NT2/D1 (cell line): ENCODE results near the gene SAMM50.

Source experiments
- DNase-seq: peaks from one replicate; pipeline ENCODE4 v3.0.0-alpha.2; 2011; ENCODE audit warnings: low read depth, low spot score
- H3K27me3 ChIP-seq: 2 replicates; pipeline ENCODE4 v1.6.0; 2011; ENCODE audit warnings: mild to moderate bottlenecking; ENCODE audit not compliant: insufficient read length, insufficient read depth
- H3K36me3 ChIP-seq: 2 replicates; pipeline ENCODE4 v1.6.1; 2011; ENCODE audit warnings: mild to moderate bottlenecking, low read length, mixed read lengths; ENCODE audit not compliant: insufficient read depth, insufficient read length
- H3K4me1 ChIP-seq: 2 replicates; pipeline ENCODE4 v1.5.1; 2011; ENCODE audit not compliant: insufficient read depth, insufficient read length
- H3K4me3 ChIP-seq: 2 replicates; pipeline ENCODE4 v1.5.1; 2011; ENCODE audit warnings: low read depth; ENCODE audit not compliant: insufficient read length
- H3K9ac ChIP-seq: 2 replicates; pipeline ENCODE4 v1.6.0; 2011; ENCODE audit warnings: low read depth; ENCODE audit not compliant: insufficient read length
- H3K9me3 ChIP-seq: 2 replicates; pipeline ENCODE4 v1.5.1; 2011; ENCODE audit warnings: mild to moderate bottlenecking, low read length; ENCODE audit not compliant: insufficient read depth
- SUZ12 ChIP-seq: IDR thresholded peaks from 2 replicates; pipeline ENCODE4 v1.6.1; 2011; ENCODE audit not compliant: insufficient read length, insufficient read depth; ENCODE audit errors: extremely low read depth
- YY1 ChIP-seq: IDR thresholded peaks from 2 replicates; pipeline ENCODE4 v1.6.1; 2011; ENCODE audit not compliant: insufficient read length, insufficient read depth
- ZNF274 ChIP-seq: IDR thresholded peaks from 2 replicates; pipeline ENCODE4 v1.6.1; 2011; ENCODE audit warnings: mild to moderate bottlenecking, low read depth, low read length

SAMM50 gene

GRCh38 chr22:44026630-44027511 lies 71.6 kb downstream of the SAMM50 start:
- H3K9me3 ChIP-seq, result no peaks in the 10 kb centered on the region
- H3K27me3 ChIP-seq, result peaks cover 3% of the 10 kb centered on the region
- no peak overlapping the region for H3K4me3 ChIP-seq
- TF ChIP-seq ZNF274 (no peak), SUZ12 (no peak), YY1 (no peak)
- DNase-seq, result no peak
- H3K9ac ChIP-seq, result no peak overlapping the region
- H3K4me1 ChIP-seq, result peaks cover 8% of the 10 kb centered on the region
- no peaks in the 10 kb centered on the region for H3K36me3 ChIP-seq

- TF ChIP-seq YY1 (no peak), SUZ12 (no peak), ZNF274 (no peak)
- Histone ChIP-seq H3K9ac (no peak overlapping the region), H3K4me1 (peaks cover 13% of the 10 kb centered on the region), H3K27me3 (peaks cover 3% of the 10 kb centered on the region), H3K4me3 (no peak overlapping the region), H3K36me3 (no peaks in the 10 kb centered on the region), H3K9me3 (no peaks in the 10 kb centered on the region)
- no peak for DNase-seq
Observed at GRCh38 chr22:44028091-44028490, 72.8 kb downstream of the SAMM50 start.

- Histone ChIP-seq H3K4me1 (peaks cover 13% of the 10 kb centered on the region), H3K36me3 (no peaks in the 10 kb centered on the region), H3K4me3 (no peak overlapping the region), H3K9ac (no peak overlapping the region), H3K27me3 (peaks cover 3% of the 10 kb centered on the region), H3K9me3 (no peaks in the 10 kb centered on the region)
- no peak for DNase-seq
- TF ChIP-seq YY1 (no peak), ZNF274 (no peak), SUZ12 (no peak)
Observed at GRCh38 chr22:44029069-44029468, 73.8 kb downstream of the SAMM50 start.

DNA sequence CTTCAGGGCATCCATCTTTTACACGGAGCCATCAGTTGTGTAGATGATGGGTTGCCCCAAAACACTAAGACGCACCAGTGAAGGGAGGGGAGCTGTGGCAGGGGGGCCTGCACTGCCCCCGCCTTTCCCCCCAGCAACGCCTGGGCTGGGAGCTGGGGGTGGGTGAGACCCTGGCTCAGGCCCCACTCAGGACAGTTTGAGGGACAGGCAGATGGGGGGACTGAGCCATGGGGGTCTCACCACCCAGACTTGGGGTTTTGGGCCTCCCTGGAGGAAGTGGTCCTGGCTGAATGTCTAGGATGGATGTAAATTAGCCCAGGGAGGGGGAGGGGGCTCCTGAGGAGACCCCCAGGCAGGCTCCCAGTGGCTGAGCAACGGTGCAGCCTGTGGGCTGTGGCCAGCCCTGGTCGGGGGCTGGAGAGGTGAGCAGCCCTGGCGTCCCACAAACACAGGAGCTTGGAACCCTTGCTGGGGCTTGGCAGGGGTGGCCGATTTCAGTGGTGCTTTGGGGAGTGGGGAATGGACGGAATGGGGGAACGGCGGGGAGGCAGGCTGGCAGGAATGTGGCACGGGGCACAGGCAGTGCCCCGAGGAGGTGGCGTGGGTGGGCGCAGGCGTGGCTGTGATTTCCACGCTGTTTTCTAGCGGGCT lies 74.9 kb downstream of the SAMM50 start:
- Histone ChIP-seq H3K27me3 (no peaks in the 10 kb centered on the region), H3K4me3 (no peak overlapping the region), H3K9me3 (no peaks in the 10 kb centered on the region), H3K36me3 (no peaks in the 10 kb centered on the region), H3K4me1 (peaks cover 13% of the 10 kb centered on the region), H3K9ac (no peak overlapping the region)
- TF ChIP-seq SUZ12, result no peak
- no peak for TF ChIP-seq ZNF274
- TF ChIP-seq YY1, result no peak
- no peak for DNase-seq

- Histone ChIP-seq H3K27me3 (no peaks in the 10 kb centered on the region), H3K36me3 (no peaks in the 10 kb centered on the region), H3K4me1 (peaks cover 13% of the 10 kb centered on the region), H3K9me3 (no peaks in the 10 kb centered on the region), H3K4me3 (no peak overlapping the region), H3K9ac (no peak overlapping the region)
- no peak for DNase-seq
- no peak for TF ChIP-seq YY1
- TF ChIP-seq SUZ12, result no peak
- no peak for TF ChIP-seq ZNF274
Observed at GRCh38 chr22:44030702-44031082, 75.5 kb downstream of the SAMM50 start.

DNA sequence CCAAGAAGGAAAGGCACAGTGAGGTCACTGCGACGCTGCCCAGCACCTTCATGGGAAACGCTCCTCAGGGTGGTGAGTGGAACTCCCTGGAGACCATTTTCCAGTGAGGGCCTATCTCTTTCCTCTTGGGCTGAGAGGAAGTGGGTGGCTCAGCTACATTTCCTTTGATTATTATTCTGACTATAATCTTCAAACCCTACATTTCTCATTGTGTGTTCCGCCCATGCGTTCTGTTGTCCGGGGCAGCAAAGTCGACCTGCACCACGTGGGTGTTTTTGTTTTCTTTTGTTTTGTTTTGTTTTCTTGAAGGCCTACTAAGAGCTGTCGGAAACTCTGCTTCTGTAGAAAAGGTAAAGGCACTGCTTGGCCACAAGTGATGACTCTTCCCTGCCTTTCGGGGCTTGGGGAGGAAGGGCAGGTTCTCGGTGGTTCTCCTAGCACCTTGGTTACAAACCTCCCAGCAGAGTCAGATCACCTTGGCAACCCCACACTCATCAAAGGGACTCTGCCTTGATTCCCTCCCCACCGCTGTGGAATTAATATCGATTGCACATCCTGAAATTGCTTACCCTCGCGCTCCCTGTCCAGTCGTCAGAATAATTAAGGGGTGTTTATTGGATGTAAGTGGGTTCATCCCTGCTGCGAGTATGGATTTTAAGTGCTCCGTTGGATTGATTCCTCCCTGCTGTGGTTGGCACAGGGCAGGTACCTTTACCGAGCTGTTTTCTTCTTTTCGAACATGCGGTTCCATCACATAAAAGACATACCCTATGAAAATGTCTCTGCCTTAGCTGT lies 76.1 kb downstream of the SAMM50 start:
- H3K4me1 ChIP-seq, result peaks cover 8% of the 10 kb centered on the region

More for the DNA sequence above, 76.1 kb downstream of the SAMM50 start:
- TF ChIP-seq YY1 (no peak), SUZ12 (no peak), ZNF274 (no peak)
- no peak for DNase-seq
- no peaks in the 10 kb centered on the region for H3K9me3 ChIP-seq
- H3K9ac ChIP-seq, result no peak overlapping the region
- H3K27me3 ChIP-seq, result no peaks in the 10 kb centered on the region
- H3K4me3 ChIP-seq, result no peak overlapping the region
- no peaks in the 10 kb centered on the region for H3K36me3 ChIP-seq
